CD4-positive, alpha-beta T cell treated with Interleukin-6 at 100 ng/mL for 8 hours (primary cell): Measurements from ENCODE around the gene DIAPH3.

Experiments
- DNase-seq: peaks from one replicate; pipeline ENCODE4 v3.0.0-alpha.2; 2020; ENCODE audit warnings: mixed read lengths, low spot score

Gene DIAPH3

DNA sequence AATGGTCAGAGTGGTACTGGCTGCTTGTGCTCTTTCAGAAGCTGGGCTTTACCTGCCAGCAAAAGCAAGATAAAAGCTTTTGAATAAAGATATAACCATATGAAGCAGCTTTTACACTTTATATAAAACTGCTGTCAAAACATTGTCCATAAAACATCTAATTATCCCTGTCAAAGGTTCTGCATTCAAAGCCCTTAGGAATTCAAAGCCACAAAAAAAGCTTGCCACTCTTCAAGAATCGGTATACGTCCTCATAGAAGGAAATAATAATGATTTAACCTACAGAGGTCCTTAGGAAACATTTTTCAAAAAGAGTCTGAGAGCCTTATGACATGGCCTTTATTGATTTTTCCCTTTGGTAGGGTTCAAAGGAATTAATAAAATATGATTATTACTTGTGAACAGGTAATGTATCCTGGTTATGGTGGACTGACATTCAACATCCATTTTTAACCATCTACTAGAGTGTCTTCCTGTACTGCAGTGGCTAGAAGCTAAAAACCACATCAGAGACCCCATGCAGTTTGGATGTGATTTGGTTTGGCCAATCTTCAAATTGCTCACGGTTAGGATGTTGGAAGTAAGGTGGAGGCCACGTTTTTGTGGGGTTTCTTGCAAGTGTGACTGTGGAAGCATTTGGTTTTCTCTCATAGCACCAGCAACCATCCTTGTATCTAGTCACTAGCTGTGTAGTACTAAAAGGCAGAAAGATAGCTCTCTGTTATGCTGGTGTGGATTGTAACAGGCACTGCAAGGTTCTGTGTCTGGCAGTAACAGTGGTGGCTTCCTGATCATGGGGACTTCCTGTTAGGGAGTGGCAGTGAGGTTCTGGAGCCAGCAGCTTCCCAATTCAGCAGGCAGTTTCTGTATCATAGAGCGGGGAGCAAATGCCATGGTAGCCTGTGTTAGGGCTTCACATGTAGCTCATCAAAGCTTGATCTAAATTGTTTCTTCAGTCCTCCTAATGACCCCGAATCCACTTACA lies 441.5 kb downstream of the DIAPH3 start:
- no peak for DNase-seq

DNA sequence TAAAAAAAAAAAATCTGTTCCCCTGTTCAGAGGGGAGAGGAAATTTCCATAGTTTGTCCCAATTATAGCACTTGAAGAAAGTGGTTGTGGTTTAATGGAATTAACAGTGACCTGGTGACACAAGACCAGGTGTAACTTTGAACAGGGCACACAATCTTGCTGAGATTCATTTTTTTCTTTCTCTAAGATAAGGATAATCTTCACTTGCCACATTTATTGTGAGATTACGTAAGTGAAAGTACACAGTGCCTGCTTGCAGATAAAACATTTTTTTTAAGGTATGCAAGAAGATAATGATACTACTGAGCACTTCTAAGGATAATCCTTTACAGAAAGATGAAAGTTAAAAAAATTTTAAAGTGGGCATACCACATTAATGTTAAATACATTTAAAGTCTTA lies 448.1 kb downstream of the DIAPH3 start:
- DNase-seq = no peak

DNA sequence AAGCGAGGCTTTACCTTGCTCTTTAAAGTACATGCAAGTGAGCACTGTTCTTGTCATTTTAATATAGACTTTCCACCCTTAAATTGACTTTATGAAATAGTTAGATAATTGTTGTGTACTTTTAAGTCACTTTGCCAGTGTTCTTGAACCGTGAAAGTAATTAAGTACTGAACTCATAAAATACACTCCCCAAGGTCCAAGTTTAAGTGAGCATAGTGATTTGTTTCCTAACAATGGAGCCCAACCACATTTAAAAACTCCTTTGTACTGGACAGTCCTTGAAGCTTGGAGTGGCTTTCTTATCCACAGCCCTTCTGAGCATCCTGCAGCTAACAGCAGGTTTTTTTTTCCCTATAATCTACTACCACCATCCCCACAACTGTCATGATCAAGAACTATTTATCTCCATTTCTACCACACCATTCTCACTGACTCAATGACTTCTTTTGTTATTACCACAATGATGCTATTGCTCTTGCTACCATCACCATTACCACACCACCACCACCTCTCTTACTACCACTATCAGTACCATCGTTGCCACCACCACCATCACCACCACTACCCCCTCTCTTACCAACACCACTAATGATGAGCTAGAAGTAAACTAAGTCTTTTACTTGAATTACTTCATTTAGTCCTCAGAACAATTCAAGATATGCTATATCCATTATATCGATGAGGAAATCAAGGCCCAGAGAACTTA lies 452.6 kb downstream of the DIAPH3 start:
- no peak for DNase-seq

DNA sequence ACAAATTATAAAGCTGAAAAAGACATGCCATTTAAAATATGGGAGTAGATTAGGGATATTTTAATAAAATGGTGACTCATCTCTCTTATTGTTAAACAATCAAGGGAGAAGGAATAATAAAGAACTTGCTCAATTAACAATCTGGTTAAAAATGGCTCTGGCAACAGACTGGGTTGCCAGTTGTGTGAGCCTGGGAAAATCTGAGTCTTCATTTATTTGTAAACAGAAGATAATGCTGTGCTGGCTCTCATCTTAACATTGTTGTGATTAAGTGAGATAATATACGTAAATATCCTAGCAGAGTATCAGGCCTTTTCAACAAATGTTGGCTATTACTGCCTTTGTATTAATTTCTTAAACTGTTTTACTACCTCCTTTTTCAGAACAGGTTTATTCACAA lies 453.3 kb downstream of the DIAPH3 start:
- DNase-seq = no peak

DNA sequence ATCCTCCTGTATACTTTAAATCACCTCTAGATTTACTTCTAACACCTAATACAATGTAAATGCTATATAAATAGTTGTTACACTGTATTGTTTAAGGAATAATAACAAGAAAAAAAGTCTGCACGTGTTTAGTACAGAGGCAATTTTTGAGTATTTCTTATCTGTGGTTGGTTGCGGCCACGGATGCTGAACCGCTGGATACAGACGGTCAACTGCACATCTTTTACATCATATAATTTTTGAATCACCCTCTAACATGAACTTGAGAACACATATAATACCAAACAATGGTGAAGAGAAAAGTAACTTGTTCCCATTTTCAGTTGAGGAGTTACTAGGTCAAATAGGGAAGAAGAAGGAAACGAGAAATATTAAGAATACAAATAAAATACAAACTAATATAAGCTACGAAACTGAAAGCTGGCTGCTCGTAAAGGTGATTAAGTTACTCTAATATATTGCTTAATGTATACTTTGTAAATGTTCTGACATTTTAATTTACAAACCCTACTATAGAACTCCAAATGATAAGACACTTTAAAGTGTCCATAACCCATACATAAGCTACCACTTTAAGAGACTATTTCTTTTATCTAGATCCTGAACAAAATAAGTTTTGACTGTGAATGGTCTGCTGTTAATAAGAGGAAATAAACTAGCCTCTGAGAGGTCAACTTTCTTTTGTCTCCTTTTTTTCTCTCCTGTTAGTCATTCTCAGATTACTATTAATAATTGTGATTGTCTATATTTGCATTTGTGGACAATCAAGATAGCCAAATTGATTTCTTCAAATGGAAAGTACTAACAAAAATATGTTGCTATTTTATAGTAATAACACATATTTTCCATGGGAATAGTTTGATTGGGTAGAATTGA lies 457.4 kb downstream of the DIAPH3 start:
- no peak for DNase-seq

DNA sequence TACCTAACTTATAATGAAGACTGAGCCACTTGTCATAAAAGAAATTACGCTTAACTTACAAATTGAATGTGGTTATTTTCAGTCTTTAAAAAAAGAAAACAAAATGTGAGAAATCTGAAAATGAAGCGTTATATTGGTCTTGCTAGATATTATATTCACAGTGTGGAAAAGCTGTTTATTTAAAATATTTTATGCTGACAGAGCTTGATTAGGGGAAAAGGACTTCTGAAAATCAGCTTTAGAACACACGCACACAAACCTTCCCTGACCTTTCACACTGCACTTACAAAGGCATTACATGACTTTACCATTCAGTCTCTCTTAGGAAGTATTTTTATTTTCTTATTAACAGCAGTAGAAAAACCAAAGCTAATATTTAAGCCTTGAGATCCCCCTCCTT lies 461.5 kb downstream of the DIAPH3 start:
- DNase-seq = no peak

DNA sequence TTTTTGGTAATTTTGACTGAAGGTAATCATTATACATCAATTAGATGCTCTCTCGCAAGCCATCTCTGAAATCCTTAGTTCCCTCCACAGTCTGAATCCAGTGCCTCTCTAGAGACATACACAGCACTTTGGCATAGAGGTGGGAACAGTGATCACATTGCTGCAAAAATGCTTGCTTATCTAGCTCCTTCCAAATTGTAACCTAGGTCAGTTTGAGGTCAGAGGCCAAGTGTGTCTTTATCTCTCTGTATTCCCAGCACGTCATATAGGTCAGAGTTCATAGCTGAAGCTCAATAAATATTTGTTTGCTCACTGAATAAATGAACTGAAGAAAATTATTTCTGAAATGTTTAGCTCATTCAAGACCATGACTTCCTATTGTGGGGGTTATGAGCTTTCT lies 462.5 kb downstream of the DIAPH3 start:
- no peak for DNase-seq

DNA sequence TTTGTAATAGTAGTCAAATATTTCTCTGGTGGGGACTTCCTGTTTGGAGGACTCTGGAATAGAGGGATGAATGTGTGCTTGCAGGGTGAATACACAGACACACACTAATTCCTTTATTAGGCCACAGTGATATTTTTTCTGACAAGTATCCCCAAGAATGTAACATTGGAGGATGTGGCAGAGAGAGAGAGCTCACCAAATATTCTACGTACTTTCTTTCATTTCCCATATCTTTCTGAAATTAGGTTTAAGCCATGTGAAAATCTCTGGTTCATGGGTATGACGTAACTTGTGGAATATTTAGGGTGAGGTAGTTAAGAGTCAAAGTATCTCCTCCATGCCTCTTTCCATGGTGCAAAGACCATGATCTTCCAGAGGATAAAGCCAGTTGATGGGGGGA lies 463.4 kb downstream of the DIAPH3 start:
- no peak for DNase-seq

DNA sequence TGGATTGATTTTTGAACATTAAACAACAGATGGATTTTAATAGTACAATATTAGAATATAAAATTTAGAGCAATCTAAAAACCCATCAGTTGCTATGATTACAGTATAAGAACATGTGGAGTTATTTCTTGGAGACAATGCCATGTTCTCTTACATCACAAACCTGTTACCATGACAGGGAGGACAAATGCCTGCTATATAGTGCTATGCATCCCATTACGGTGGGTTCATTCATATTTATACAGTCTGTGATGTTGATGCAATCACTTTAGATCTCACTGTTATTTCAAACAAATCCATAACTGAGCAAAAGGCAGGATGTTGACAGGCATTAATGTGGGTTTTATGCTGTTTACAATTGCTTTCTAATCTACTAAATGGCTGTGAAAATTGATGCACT lies 467.5 kb downstream of the DIAPH3 start:
- no peak for DNase-seq

DNA sequence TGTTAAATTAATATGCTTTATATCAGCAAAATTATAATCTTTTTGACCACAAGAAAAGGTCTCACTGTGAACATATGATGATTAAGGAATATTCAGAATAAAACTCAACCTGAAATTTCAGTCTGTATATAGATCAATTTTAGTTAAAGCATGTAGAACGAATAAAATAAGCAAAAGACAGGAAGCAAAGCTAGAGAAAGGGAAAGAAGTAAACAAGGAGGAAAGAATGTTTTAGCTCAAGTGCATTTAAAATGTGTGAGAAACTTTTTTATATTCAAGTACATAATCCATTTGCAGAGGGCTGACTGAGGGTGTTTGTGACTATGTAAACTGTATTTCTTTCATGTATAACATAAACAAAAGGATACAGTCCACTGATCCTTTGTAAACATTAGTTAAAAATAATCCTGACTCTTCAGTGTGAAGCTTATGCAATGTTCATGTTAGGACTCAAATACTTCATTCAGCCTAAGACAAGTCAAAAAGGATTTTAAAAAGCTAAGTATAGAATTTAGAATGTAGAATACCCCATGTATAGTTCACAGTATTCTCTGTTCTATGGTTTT lies 472.1 kb downstream of the DIAPH3 start:
- no peak for DNase-seq

DNA sequence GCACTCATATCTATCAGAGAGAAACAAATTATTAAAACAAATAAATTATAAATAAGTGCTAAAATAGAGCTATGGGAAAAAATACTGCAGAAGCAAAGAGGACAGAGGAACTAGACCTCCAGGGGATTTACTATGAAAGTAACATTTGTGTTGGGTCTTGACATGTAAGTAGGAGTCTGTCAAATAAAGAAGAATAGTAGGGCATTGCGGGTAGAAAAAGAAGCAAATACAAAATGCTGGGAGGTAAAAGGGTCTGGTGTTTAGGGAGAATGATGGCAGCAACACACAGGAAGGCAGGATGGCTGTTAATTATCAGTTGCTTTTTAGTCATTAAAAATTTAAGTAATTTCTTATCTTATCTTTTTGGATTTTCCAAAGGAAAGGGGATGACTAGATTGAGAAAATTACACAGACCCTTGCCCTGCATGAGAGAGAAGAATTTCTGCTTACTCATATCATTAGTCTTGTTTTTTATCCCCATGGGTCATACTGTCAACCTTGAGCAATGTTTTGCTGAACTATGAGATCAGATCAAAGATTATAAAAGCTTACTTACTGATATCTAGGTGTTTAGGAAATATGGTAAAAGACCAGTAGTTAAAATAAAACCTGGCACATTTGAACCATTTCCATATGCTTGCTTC lies 472.7 kb downstream of the DIAPH3 start:
- no peak for DNase-seq

DNA sequence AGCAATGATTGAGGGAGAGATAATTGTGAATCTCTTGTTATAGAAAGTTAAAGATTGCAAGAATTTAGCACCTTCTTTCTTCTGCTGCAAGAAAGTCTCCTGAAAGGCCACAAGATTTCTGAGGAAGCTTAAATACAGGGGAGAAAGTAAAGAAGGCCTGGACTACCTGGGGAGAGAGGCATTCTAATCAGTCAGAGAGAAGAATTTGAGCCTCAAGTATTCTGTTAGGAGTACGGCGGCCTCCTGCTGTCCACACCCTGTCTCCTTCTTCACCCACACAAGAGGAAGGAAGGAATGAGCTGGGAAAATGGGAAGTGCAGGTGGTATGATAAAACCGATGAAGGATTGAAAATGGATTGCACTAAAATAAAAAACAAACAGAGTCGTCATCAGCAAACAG lies 474.7 kb downstream of the DIAPH3 start:
- no peak for DNase-seq

DNA sequence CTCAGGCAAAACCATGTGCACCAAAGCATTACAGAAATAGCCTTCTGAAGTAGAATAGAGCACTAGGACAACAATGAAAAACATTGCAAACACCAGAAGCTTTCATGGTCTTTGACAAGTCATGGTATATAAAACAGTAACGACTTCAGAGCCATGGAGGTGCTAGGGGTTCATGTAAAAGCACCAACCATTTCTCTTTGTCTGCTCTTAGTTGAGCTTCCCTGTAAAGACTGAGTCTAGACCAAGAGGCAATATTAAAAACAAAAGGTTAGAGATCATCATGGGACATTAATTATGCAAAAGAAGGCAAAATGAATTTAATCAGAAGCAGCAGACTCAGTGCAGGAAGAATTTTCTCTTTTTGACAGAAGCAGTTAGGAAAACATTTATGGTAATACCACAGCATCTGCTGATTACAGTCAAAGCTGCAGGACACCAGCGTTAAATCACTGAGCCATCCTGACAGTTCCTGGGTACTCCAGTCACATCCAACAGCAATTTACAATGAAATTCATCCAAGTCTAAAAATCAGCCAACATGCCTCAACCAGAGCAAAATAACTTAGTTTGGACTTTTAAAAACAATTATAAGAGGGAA lies 476.8 kb downstream of the DIAPH3 start:
- DNase-seq = no peak

DNA sequence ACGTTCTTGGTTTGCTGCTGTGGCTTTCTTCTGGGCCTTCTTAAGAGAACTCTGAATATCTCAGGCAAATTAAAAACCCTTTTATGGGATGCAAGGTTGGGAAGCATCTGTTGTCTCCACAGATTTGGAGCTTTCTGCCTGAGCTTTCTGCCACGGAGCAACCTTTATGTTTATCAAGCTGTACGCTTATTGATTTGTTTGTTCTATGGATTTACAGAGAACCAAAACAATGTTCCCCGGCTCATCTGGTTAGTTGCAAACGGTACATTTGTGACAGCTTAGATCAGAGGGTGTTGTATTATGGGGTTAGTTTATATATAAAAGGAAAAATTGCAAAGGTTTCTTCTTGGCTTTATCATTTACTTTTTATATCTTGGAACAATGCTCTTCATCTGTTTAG lies 479.6 kb downstream of the DIAPH3 start:
- DNase-seq = no peak

DNA sequence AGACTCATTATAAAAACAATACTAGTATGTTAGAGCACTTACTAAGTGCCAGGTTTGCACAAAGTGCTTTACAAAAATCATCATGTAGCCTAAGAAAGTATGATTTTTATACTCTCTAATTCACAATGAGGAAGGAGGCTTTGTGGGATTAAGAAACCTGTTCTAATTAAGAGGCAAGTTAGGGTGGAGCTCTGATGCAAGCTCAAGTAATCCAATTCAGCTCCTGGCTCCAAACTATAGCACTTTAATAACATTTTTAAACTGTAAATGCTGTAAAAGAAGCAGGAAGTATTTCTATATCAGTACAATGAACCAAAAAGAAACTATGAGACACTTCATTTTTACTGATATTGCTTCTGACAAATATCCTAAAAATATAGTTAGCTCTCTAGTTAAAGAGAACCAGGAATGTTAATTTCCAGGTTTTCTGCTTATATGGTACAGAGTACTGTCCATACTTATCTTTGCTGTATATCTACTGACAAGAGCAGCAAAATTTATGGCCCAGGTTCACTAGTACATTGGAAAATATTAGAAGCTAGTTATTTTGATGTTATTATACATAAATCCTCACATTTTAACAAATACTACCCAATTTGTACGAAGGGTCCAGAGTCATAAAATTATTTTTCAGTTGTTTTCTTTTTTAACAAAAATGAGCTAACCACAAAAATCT lies 482.0 kb downstream of the DIAPH3 start:
- DNase-seq = no peak

DNA sequence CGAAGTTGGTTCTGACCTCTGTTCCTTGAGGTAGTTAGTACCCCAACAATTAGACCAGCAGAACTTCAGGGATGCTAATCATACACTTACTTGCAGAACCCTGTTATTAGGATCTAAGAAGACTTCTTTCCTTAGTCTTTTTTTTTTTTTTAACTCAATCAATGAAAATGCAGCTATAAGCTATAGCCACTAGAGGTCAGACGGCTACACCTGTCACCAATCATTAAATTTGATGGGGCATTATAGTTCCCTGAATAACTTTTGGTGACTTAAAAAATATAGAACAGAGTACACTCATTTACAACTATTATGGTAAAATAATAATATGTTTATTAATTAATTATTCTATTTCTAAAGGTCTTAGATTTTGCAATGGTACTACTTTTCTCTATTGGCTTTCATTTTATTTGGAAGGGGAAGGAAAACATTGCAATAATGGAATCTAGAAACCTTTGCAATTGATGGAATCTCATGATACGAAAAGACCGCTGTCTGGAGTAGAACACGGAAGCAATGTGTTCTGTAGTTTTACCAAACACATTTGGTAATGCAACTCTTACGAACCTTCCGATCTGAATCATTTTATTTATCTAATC lies 483.2 kb downstream of the DIAPH3 start:
- DNase-seq = no peak

DNA sequence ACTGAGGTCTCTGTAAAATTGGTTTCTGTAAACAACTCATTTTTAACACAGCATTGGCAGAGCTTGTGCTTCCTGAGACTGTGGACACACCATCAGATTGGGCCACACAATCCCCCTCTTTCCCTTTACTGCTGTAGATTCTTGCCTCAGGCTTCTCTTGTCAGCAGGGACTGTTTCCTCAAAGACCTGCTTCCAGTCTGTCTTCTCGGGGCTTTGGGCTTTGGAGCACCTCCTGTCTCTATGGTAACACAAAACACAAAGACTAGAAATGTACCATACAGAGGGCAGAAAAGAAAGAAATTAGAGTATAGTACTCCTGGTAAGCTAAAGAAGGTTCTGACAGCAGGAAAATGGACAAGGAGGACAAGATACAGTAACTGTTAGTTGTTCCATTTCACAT lies 484.5 kb downstream of the DIAPH3 start:
- DNase-seq = no peak

DNA sequence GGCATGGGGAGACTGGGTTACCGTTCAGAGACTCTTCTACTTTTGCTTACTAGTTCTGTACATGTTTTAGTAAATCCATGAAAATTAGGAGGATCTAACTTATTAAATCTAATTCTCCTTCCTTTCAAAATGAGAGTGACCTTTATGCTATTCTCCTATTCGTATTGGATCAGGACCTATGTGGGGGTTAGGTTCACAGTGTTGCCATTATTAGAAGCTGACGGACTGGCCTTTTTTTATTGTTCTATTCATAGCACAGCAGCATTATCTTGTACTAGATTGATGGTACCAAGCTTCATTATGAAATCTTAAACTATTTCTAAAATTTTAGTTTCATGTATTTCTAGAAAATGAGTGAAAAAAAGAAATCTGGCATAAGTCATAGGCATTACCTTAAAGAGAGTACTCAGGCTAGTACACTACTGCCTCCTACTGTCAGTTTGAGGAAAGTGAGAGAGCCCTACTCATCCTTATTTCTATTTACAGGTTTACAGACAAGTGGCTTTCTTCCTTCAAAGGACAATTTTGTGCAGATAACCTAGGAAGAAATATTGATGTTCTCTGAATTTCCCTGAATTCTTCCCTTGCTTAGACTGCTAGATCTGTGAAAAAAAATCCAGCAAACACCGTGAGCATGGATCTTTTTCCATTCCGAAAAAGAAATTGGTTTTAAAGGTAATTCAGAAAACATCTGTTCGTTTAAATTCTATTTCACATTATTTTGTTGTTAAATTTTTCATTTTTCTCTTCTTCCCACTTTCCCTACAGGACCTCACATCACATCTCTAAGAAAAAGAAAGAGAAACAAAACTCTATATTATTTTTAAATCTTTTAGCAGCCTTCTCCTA lies 485.5 kb downstream of the DIAPH3 start:
- DNase-seq = peak; percentile 16

DNA sequence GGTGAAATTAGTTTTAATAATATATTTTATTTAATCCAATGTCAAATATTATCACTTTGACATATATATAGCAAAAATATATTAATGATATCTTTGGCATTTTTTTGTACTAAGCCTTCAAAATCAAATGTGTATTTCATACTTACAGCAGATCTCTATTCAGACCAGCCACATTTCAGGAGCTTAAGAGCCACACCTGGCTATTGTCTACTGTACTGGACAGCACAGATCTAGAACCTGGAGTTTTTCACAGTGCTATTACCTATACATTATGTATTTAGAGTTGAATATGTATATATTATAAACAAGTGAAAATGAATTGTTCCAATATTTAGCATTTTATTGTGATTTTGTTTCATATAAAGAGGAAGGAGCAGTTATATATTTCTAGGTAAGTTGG lies 486.3 kb downstream of the DIAPH3 start:
- DNase-seq = no peak
